ENCODE results near the gene LRMDA.

Gene LRMDA

DNA sequence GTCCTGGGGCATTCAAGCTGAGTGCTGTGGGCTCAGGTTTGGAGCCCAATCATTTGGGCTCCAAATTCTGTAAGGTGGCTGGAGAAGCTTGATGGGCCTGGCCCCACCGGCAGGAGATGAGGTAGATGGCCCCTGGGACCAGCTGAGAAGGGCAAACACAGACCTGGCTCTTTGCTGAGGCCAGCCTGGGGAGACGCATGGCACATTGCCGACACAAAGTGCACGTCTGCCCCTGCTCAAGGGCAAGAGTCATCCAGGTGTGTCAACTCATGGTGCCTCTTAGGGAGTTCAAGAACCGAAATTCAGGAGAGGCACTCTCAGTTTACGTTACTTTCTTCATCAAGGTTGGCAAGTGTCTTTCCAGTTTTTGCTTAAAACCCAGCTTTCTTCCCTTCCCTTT lies 227.5 kb downstream of the LRMDA start:
- no peak overlapping the region for H3K27ac ChIP-seq (ENCODE audit: low read depth, low read length)

DNA sequence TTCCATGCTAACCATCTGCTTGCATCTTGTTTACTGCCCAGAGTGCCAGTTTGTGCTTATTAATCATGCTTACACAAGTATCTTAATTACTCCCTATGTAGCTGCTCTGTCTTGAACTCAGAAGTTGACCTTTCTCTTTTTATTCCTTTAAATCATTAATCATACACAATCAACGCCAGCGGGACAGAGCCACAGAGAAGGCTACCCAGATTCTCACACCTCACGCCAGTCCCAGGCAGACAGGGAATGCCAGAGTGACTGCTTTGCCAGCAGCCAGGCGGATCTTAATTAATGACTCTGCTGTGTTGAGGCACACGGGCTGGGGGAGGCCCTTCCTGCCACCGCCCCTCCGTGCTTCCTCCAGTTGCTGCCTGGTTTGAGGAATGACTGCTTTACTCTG lies 229.4 kb downstream of the LRMDA start:
- 87% methylated on average over 7 of the region's 7 CpGs for WGBS
- no peaks in the 10 kb centered on the region for H3K9me3 ChIP-seq (ENCODE audit: insufficient read depth, low read depth, low read length)
- no peak overlapping the region for H3K27ac ChIP-seq (ENCODE audit: low read depth, low read length)
- no peaks in the 10 kb centered on the region for H3K36me3 ChIP-seq (ENCODE audit: insufficient read depth, low read length)
- H3K27me3 ChIP-seq (ENCODE audit: insufficient read depth, low read length), result no peaks in the 10 kb centered on the region
- no peaks in the 10 kb centered on the region for H3K4me1 ChIP-seq (ENCODE audit: insufficient read depth, low read length)
- no peak overlapping the region for H3K4me3 ChIP-seq (ENCODE audit: low read length)
- no peak overlapping the region for H3K9ac ChIP-seq (ENCODE audit: low read depth, low read length)

More for the DNA sequence above, 227.5 kb downstream of the LRMDA start:
- H3K27me3 ChIP-seq (ENCODE audit: insufficient read depth, low read length), result peaks cover 2% of the 10 kb centered on the region; the same call in 1 of the 2 replicates
- H3K9ac ChIP-seq (ENCODE audit: low read depth, low read length), result no peak overlapping the region
- no peaks in the 10 kb centered on the region for H3K4me1 ChIP-seq (ENCODE audit: insufficient read depth, low read length)
- no peaks in the 10 kb centered on the region for H3K36me3 ChIP-seq (ENCODE audit: insufficient read depth, low read length)
- no peaks in the 10 kb centered on the region for H3K9me3 ChIP-seq (ENCODE audit: insufficient read depth, low read depth, low read length)
- 95% methylated on average over 6 of the region's 6 CpGs for WGBS
- H3K4me3 ChIP-seq (ENCODE audit: low read length), result no peak overlapping the region

DNA sequence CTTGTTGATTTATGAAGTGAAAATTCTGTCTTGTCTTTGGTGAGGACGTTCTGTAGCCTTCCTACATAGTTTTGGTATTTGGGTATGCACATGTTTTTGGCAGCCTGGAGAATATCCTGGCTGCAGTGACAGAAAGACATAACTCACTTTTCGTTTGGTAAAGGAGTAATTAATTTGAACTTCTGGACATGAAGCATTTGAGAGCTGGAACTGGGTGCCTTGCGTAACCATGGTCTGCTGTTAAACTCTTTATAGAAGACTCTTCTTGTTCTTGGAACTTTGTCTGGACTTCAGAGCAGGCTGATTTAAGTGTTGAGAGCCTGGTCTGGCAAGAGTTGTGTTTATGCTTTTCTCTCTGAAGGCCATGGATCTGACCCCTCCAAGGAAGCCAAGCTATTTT lies 231.3 kb downstream of the LRMDA start:
- no peaks in the 10 kb centered on the region for H3K27me3 ChIP-seq (ENCODE audit: insufficient read depth, low read length)
- H3K4me3 ChIP-seq (ENCODE audit: low read length), result no peak overlapping the region
- H3K27ac ChIP-seq (ENCODE audit: low read depth, low read length), result no peak overlapping the region
- H3K9ac ChIP-seq (ENCODE audit: low read depth, low read length), result no peak overlapping the region
- H3K4me1 ChIP-seq (ENCODE audit: insufficient read depth, low read length), result no peaks in the 10 kb centered on the region
- H3K9me3 ChIP-seq (ENCODE audit: insufficient read depth, low read depth, low read length), result no peaks in the 10 kb centered on the region
- no peaks in the 10 kb centered on the region for H3K36me3 ChIP-seq (ENCODE audit: insufficient read depth, low read length)
- 90% methylated on average over 3 of the region's 3 CpGs for WGBS

DNA sequence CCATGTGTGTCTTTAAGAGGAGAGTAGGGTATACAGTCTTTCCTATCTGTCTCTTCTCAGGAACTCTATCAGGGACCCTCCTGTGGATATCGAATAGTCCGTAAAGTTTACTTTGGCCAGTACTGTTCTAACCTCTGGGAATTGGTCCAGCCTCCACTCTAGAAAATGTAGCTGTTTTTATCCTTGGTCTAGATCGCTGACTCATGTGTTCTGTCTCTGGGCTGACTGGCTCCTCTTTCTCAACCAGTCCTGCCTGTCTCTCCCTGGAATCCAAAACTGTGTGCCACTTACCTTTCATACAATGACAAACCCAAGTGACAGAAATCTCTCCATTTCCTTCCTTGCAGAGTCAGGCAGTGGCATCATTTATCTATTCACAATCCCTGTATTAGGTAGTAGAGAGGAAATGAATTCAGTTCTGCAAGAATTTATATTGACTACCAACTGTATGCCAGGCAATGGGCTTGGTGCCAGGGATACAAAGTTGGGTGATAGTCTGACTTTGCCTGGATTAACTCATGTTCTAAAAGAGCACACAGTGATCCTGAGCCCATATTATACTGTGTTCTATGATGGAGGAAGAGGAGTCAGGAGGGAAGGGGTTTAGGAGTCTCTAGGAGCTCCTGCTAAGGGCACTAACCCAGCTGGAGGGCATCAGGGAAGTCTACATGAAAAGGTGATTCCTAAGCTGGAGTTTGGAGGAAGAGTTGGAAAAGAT lies 232.7 kb downstream of the LRMDA start:
- Histone ChIP-seq H3K27me3 (ENCODE audit: insufficient read depth, low read length) (no peaks in the 10 kb centered on the region), H3K36me3 (ENCODE audit: insufficient read depth, low read length) (no peaks in the 10 kb centered on the region), H3K4me1 (ENCODE audit: insufficient read depth, low read length) (no peaks in the 10 kb centered on the region), H3K4me3 (ENCODE audit: low read length) (no peak overlapping the region), H3K9ac (ENCODE audit: low read depth, low read length) (no peak overlapping the region), H3K9me3 (ENCODE audit: insufficient read depth, low read depth, low read length) (peaks cover 10% of the 10 kb centered on the region), H3K27ac (ENCODE audit: low read depth, low read length) (no peak overlapping the region)
- 97% methylated on average over 3 of the region's 3 CpGs for WGBS

DNA sequence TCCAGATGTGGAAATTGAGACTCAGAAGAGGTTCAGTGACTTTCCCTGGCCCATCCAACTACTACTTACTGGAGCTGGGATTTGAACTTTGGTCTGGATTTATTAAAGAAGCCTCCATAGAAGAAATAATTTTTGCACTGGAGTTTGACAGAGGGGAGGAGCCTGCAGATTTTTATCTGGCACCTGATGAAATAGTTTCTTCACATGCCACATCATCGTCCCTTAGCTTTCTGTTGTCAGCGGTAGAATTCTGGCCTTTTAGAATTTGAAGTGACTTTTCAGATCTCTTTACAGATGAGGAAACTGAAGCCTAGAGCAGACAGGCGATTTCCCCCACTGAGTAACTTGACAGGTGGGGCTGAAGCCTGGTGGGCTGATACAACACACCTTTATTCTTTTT lies 233.5 kb downstream of the LRMDA start:
- 98% methylated on average over 2 of the region's 3 CpGs for WGBS
- H3K9me3 ChIP-seq (ENCODE audit: insufficient read depth, low read depth, low read length), result peaks cover 18% of the 10 kb centered on the region
- H3K4me3 ChIP-seq (ENCODE audit: low read length), result no peak overlapping the region
- no peaks in the 10 kb centered on the region for H3K36me3 ChIP-seq (ENCODE audit: insufficient read depth, low read length)
- H3K4me1 ChIP-seq (ENCODE audit: insufficient read depth, low read length), result no peaks in the 10 kb centered on the region
- H3K27ac ChIP-seq (ENCODE audit: low read depth, low read length), result no peak overlapping the region
- no peaks in the 10 kb centered on the region for H3K27me3 ChIP-seq (ENCODE audit: insufficient read depth, low read length)
- H3K9ac ChIP-seq (ENCODE audit: low read depth, low read length), result no peak overlapping the region

DNA sequence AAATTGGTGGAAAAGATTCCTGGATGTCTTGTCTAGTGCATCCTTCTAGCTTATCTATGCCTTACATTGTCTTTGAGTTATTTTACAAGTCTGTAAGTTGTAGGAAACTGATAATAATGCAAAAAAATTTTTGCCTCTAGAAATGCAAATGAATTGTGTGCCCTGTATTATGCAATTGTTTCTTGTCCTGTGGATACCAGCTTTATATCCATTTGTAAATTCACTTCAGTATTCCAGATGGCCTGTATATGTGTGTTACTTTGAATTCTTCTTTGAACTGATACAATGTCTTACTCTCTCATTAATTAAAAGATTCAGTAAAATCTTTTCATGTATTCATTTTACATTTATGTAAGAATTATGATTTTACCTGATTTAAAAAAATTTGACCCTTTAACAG lies 234.3 kb downstream of the LRMDA start:
- Histone ChIP-seq H3K4me1 (ENCODE audit: insufficient read depth, low read length) (no peaks in the 10 kb centered on the region), H3K27ac (ENCODE audit: low read depth, low read length) (no peak overlapping the region), H3K4me3 (ENCODE audit: low read length) (no peak overlapping the region), H3K9me3 (ENCODE audit: insufficient read depth, low read depth, low read length) (peaks cover 21% of the 10 kb centered on the region), H3K27me3 (ENCODE audit: insufficient read depth, low read length) (no peaks in the 10 kb centered on the region), H3K36me3 (ENCODE audit: insufficient read depth, low read length) (no peaks in the 10 kb centered on the region), H3K9ac (ENCODE audit: low read depth, low read length) (no peak overlapping the region)

DNA sequence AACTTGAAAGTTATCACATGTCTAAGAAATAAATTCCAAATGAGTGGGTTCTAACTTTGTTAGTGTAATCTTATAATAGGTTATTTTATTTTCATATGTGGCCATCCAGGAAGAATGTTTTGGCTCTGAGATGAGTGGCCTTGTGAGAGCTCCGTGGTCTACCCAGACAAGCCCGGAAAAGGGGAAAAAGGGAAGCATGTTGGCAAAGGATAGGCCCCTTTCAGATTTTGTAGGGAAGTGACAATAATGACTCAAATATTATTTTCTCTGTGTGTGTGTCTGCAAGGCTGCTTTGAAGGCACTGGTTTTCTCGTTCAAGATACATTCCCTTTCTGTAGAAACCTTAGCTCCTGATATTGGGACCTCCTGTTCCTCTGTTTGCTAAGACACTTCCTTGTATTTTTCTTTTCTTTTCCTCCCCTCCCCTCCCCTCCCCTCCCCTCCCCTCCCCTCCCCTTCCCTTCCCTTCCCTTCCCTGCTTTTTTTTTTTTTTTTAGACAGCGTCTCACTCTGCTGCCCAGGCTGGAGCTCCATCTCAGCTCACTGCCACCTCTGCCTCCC lies 240.8 kb downstream of the LRMDA start:
- no peak overlapping the region for H3K27ac ChIP-seq (ENCODE audit: low read depth, low read length)
- H3K27me3 ChIP-seq (ENCODE audit: insufficient read depth, low read length), result no peaks in the 10 kb centered on the region; the same call in 1 of the 2 replicates
- peaks cover 21% of the 10 kb centered on the region for H3K9me3 ChIP-seq (ENCODE audit: insufficient read depth, low read depth, low read length)
- H3K4me1 ChIP-seq (ENCODE audit: insufficient read depth, low read length), result no peaks in the 10 kb centered on the region
- no peak overlapping the region for H3K9ac ChIP-seq (ENCODE audit: low read depth, low read length)
- H3K36me3 ChIP-seq (ENCODE audit: insufficient read depth, low read length), result no peaks in the 10 kb centered on the region
- 91% methylated on average over 4 of the region's 4 CpGs for WGBS
- H3K4me3 ChIP-seq (ENCODE audit: low read length), result no peak overlapping the region

DNA sequence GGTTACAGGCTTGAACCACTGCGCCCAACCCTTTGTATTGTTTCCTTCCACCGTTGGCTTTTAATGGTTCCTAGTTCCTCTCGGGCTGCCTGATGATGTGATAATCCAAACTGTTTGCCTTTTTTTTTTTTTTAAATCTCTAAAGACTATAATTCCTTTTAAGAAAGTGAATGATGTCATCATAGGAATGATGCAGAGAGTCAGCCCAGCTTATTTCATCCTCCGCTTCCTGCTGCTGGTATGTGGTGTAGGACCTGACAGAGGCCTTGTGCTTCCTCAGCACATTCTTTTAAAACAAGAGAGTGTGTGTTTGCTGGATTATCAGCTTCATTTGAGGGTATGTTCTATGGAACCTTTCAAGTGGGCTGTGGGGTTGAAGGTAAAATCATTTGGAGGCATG lies 241.4 kb downstream of the LRMDA start:
- no peaks in the 10 kb centered on the region for H3K4me1 ChIP-seq (ENCODE audit: insufficient read depth, low read length)
- H3K4me3 ChIP-seq (ENCODE audit: low read length), result no peak overlapping the region
- H3K9me3 ChIP-seq (ENCODE audit: insufficient read depth, low read depth, low read length), result peaks cover 21% of the 10 kb centered on the region
- H3K36me3 ChIP-seq (ENCODE audit: insufficient read depth, low read length), result no peaks in the 10 kb centered on the region
- no peaks in the 10 kb centered on the region; the same call in 1 of the 2 replicates for H3K27me3 ChIP-seq (ENCODE audit: insufficient read depth, low read length)
- WGBS, result 97% methylated on average over 4 of the region's 4 CpGs
- no peak overlapping the region for H3K9ac ChIP-seq (ENCODE audit: low read depth, low read length)
- H3K27ac ChIP-seq (ENCODE audit: low read depth, low read length), result no peak overlapping the region

DNA sequence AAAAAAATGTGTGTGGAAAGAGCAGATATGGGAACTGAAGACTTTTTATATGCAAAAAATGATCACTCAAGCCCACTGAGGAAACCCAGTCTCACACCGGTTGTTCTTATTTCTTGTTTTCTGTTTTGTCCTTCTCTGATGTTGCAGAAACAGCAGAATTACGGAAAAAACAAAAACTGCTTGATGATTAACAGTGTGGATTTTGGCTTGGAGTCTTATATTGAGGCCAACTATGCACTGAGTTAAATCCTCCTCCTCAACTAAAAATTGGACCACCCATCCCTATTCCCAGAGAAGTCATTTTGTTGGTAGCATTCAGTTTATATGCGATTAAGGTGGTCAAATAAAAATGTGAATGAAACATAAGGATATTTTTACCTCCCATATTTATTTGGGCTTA lies 246.1 kb downstream of the LRMDA start:
- no peaks in the 10 kb centered on the region for H3K9me3 ChIP-seq (ENCODE audit: insufficient read depth, low read depth, low read length)
- no peak overlapping the region for H3K9ac ChIP-seq (ENCODE audit: low read depth, low read length)
- no peaks in the 10 kb centered on the region for H3K36me3 ChIP-seq (ENCODE audit: insufficient read depth, low read length)
- no peaks in the 10 kb centered on the region for H3K4me1 ChIP-seq (ENCODE audit: insufficient read depth, low read length)
- no peak overlapping the region for H3K27ac ChIP-seq (ENCODE audit: low read depth, low read length)
- no peak overlapping the region for H3K4me3 ChIP-seq (ENCODE audit: low read length)
- H3K27me3 ChIP-seq (ENCODE audit: insufficient read depth, low read length), result no peaks in the 10 kb centered on the region; the same call in 1 of the 2 replicates
- WGBS, result 89% methylated on average over 2 of the region's 3 CpGs

DNA sequence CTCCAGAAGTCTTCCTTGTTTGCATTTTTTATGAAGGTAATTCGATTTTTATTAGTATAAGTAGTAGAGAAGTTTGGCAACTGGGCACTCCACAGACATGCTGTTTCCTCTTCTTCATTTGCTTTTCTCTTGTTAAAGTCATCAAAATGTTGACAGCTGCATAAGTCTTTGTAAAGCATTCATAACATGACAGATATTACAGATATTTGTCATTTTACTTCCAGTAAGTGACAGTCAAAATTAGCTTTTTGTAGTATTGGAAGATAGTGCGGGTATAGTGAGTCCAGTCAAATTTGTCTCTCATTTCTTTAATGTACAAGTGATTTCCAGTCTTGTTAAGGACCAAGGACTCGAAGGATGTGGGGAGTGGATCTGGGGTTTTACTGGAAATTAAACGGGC lies 247.1 kb downstream of the LRMDA start:
- Histone ChIP-seq H3K9me3 (ENCODE audit: insufficient read depth, low read depth, low read length) (no peaks in the 10 kb centered on the region), H3K27ac (ENCODE audit: low read depth, low read length) (no peak overlapping the region), H3K27me3 (ENCODE audit: insufficient read depth, low read length) (no peaks in the 10 kb centered on the region; the same call in 1 of the 2 replicates), H3K36me3 (ENCODE audit: insufficient read depth, low read length) (no peaks in the 10 kb centered on the region), H3K4me3 (ENCODE audit: low read length) (no peak overlapping the region), H3K9ac (ENCODE audit: low read depth, low read length) (no peak overlapping the region), H3K4me1 (ENCODE audit: insufficient read depth, low read length) (no peaks in the 10 kb centered on the region)
- WGBS, result 89% methylated on average over 4 of the region's 4 CpGs

DNA sequence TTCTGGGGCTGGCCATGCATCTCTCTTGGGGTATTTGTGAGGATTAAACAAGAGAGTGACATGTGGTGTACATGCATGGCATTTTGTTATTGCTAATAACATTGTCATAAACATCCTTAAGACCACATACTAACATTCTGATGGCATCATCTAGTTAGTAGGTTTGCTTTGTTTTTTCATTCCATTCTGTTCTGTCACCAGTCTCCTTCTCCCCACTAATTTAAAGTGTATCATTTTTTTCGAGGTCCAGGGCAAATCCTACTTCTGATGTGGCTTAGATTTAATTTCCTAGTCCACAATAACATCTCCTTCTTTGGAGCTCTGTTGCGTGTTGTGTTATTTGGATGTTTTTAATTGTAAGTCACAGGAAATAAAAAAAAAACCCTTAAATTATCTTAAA lies 248.1 kb downstream of the LRMDA start:
- H3K9ac ChIP-seq (ENCODE audit: low read depth, low read length), result no peak overlapping the region
- 82% methylated on average over 1 of the region's 2 CpGs for WGBS
- H3K27ac ChIP-seq (ENCODE audit: low read depth, low read length), result no peak overlapping the region
- H3K9me3 ChIP-seq (ENCODE audit: insufficient read depth, low read depth, low read length), result no peaks in the 10 kb centered on the region
- no peak overlapping the region for H3K4me3 ChIP-seq (ENCODE audit: low read length)
- no peaks in the 10 kb centered on the region; the same call in 1 of the 2 replicates for H3K27me3 ChIP-seq (ENCODE audit: insufficient read depth, low read length)
- no peaks in the 10 kb centered on the region for H3K4me1 ChIP-seq (ENCODE audit: insufficient read depth, low read length)
- no peaks in the 10 kb centered on the region for H3K36me3 ChIP-seq (ENCODE audit: insufficient read depth, low read length)
